H1 (cell line): ENCODE results near the gene NR2F1-AS1. TPM values are rescaled to one million over a fixed set of nuclear protein-coding genes. Genes with fewer than 3 reads are reported as not detected.

Experiments
- CTCF ChIA-PET: fragments of 300-600 bp; sonication (Branson Sonifier 250); formaldehyde crosslinking; loops from one replicate; lab custom pipeline; 2021; ENCODE audit not compliant: partially characterized antibody; lab: Charles Lee
- POLR2A ChIA-PET: fragments of 300-600 bp; sonication (Branson Sonifier 250); formaldehyde crosslinking; loops from one replicate; lab custom pipeline; 2021; ENCODE audit warnings: inconsistent platforms; ENCODE audit not compliant: partially characterized antibody; lab: Charles Lee
- DNase-seq, 2 experiments: peaks; one replicate each; pipeline versions ENCODE4 v3.0.0 to v3.0.0-alpha.2; 2010 to 2022; ENCODE audit warnings: low spot score in 2 of 2, low read depth in 1 of 2, mixed read lengths in 1 of 2
- FAIRE-seq: peaks from 2 replicates; lab custom pipeline; 2011; peaks lifted over from hg19 to GRCh38; lab: Jason Lieb, UNC
- H2AFZ ChIP-seq: 2 replicates; pipeline ENCODE4 v1.8.1; 2012; ENCODE audit warnings: low read length, inconsistent platforms
- H2AK5ac ChIP-seq: 2 replicates; pipeline ENCODE4 v1.6.1; 2013; ENCODE audit warnings: low read depth, low read length
- H2BK120ac ChIP-seq: replicated peaks from 2 replicates; pipeline ENCODE3; 2013; ENCODE audit warnings: low read depth, low read length, inconsistent platforms
- H2BK12ac ChIP-seq: 2 replicates; pipeline ENCODE4 v1.6.1; 2013; ENCODE audit warnings: low read depth, low read length
- H2BK15ac ChIP-seq: 2 replicates; pipeline ENCODE4 v1.6.1; 2013; ENCODE audit warnings: low read length
- H2BK20ac ChIP-seq: 2 replicates; pipeline ENCODE4 v1.6.1; 2013; ENCODE audit warnings: low read length
- H2BK5ac ChIP-seq: 2 replicates; pipeline ENCODE4 v1.6.1; 2013; ENCODE audit warnings: low read depth, low read length
- H3K14ac ChIP-seq: 2 replicates; pipeline ENCODE4 v1.6.1; 2013; ENCODE audit warnings: inconsistent platforms; ENCODE audit not compliant: insufficient read length
- H3K18ac ChIP-seq: 2 replicates; pipeline ENCODE4 v1.6.1; 2013; ENCODE audit warnings: low read length; ENCODE audit errors: extremely low read depth
- H3K23ac ChIP-seq: 2 replicates; pipeline ENCODE4 v1.6.1; 2013; ENCODE audit warnings: inconsistent platforms; ENCODE audit not compliant: insufficient read length
- H3K23me2 ChIP-seq: 2 replicates; pipeline ENCODE4 v1.6.1; 2013; ENCODE audit warnings: low read depth, low read length
- H3K27ac ChIP-seq: 2 replicates; pipeline ENCODE4 v1.6.1; 2011; ENCODE audit warnings: low read depth, low read length, inconsistent platforms
- H3K27me3 ChIP-seq, 4 experiments: replicated peaks in 1 of 4; 1 replicate in 1 of 4; 2 replicates in 3 of 4; pipeline versions ENCODE4 v1.6.1 to v1.8.1; 2011 to 2013; ENCODE audit warnings: low read length in 3 of 4, mild to moderate bottlenecking in 3 of 4, inconsistent platforms in 2 of 4, mixed read lengths in 2 of 4, moderate library complexity in 1 of 4; ENCODE audit not compliant: control insufficient read depth in 3 of 4, insufficient read depth in 3 of 4; ENCODE audit errors: extremely low read depth in 1 of 4
- H3K36me3 ChIP-seq, 4 experiments: 2 replicates each; pipeline versions ENCODE4 v1.6.1 to v1.8.1; 2011 to 2013; ENCODE audit warnings: mild to moderate bottlenecking in 4 of 4, low read length in 3 of 4, moderate library complexity in 2 of 4, control low read depth in 1 of 4, inconsistent platforms in 1 of 4; ENCODE audit not compliant: insufficient read depth in 4 of 4, control insufficient read depth in 2 of 4
- H3K4ac ChIP-seq: replicated peaks from 2 replicates; pipeline ENCODE3; 2013; ENCODE audit warnings: low read length, low read depth, mixed read lengths, inconsistent platforms; ENCODE audit not compliant: insufficient read length
- H3K4me1 ChIP-seq, 4 experiments: replicated peaks in 1 of 4; 1 replicate in 1 of 4; 2 replicates in 3 of 4; pipeline versions ENCODE4 v1.6.1 to v1.8.1; 2011 to 2013; ENCODE audit warnings: low read length in 3 of 4, inconsistent platforms in 2 of 4, mixed read lengths in 1 of 4; ENCODE audit not compliant: insufficient read depth in 4 of 4, control insufficient read depth in 3 of 4
- H3K4me2 ChIP-seq, 2 experiments: 2 replicates each; pipeline versions ENCODE4 v1.6.1 to v1.8.1; 2011 to 2013; ENCODE audit warnings: low read depth in 2 of 2, low read length in 2 of 2, control low read depth in 1 of 2, inconsistent platforms in 1 of 2, mild to moderate bottlenecking in 1 of 2; ENCODE audit not compliant: insufficient read depth in 1 of 2
- H3K4me3 ChIP-seq, 4 experiments: fragments of 200-600, 300-600 bp in 1 of 4; sonication (generic), shearing (Covaris generic), sonication (Bioruptor Twin) in 1 of 4; 2 replicates each; pipeline versions ENCODE4 v1.5.1 to v1.8.1; 2011 to 2016; ENCODE audit warnings: low read length in 4 of 4, low read depth in 3 of 4, control low read depth in 2 of 4, inconsistent platforms in 2 of 4, mild to moderate bottlenecking in 2 of 4, mixed read lengths in 1 of 4, moderate library complexity in 1 of 4; ENCODE audit not compliant: insufficient read depth in 2 of 4; ENCODE audit errors: extremely low read depth in 1 of 4
- H3K56ac ChIP-seq: replicated peaks from 2 replicates; pipeline ENCODE3; 2013; ENCODE audit warnings: low read depth, mild to moderate bottlenecking, mixed read lengths, low read length, inconsistent platforms; ENCODE audit not compliant: insufficient read length
- H3K79me1 ChIP-seq: 2 replicates; pipeline ENCODE4 v1.6.1; 2013; ENCODE audit warnings: low read depth, low read length, control low read depth
- H3K79me2 ChIP-seq, 2 experiments: 2 replicates each; pipeline versions ENCODE4 v1.6.1 to v1.8.1; 2012 to 2013; ENCODE audit warnings: low read length in 2 of 2, mild to moderate bottlenecking in 2 of 2, inconsistent platforms in 1 of 2; ENCODE audit not compliant: insufficient read depth in 2 of 2, control insufficient read depth in 1 of 2
- H3K9ac ChIP-seq, 4 experiments: replicated peaks in 1 of 4; 1 replicate in 1 of 4; 2 replicates in 3 of 4; pipeline versions ENCODE4 v1.6.1 to v1.8.1; 2011 to 2013; ENCODE audit warnings: low read depth in 3 of 4, low read length in 3 of 4, control low read depth in 2 of 4, mild to moderate bottlenecking in 2 of 4, moderate library complexity in 2 of 4, inconsistent platforms in 1 of 4; ENCODE audit errors: extremely low read depth in 1 of 4
- H3K9me3 ChIP-seq, 2 experiments: 2 replicates each; pipeline versions ENCODE4 v1.6.1 to v1.8.1; 2012 to 2013; ENCODE audit warnings: mild to moderate bottlenecking in 2 of 2, moderate library complexity in 2 of 2, control low read depth in 1 of 2, inconsistent platforms in 1 of 2, low read depth in 1 of 2, low read length in 1 of 2, mixed read lengths in 1 of 2; ENCODE audit not compliant: insufficient read depth in 2 of 2
- H4K20me1 ChIP-seq, 2 experiments: replicated peaks in 1 of 2; 2 replicates each; pipeline versions ENCODE3 to v1.8.1; 2011 to 2013; ENCODE audit warnings: inconsistent platforms in 2 of 2, low read length in 2 of 2, mild to moderate bottlenecking in 1 of 2; ENCODE audit not compliant: insufficient read depth in 2 of 2, control insufficient read depth in 1 of 2
- H4K5ac ChIP-seq: 2 replicates; pipeline ENCODE4 v1.6.1; 2013; ENCODE audit warnings: low read length, low read depth, mixed read lengths, inconsistent platforms; ENCODE audit not compliant: insufficient read length
- H4K8ac ChIP-seq: 2 replicates; pipeline ENCODE4 v1.8.0; 2013; ENCODE audit warnings: mild to moderate bottlenecking, moderate library complexity, low read length, inconsistent platforms; ENCODE audit not compliant: insufficient read depth; ENCODE audit errors: extremely low read depth
- H4K91ac ChIP-seq: replicated peaks from 2 replicates; pipeline ENCODE3; 2013; ENCODE audit warnings: low read length, mixed read lengths, inconsistent platforms; ENCODE audit not compliant: insufficient read length
- BRCA1 ChIP-seq: IDR thresholded peaks from 2 replicates; pipeline ENCODE4 v1.6.1; 2012; ENCODE audit warnings: low read depth, low read length, improper control_type of control experiment
- CBX5 ChIP-seq: fragments of 300-800, 300-1000 bp; sonication (generic); IDR thresholded peaks from 2 replicates; pipeline ENCODE4 v1.7.1; 2016; ENCODE audit warnings: antibody characterized with exemption, low read length, low read depth
- HDAC2 ChIP-seq, 2 experiments: fragments of 300-600 bp in 1 of 2; sonication (generic) in 1 of 2; IDR thresholded peaks; 2 replicates each; pipeline ENCODE4 v1.6.1; 2011 to 2012; ENCODE audit warnings: low read depth in 2 of 2, low read length in 2 of 2, mild to moderate bottlenecking in 2 of 2, moderate library complexity in 2 of 2, borderline replicate concordance in 1 of 2, inconsistent platforms in 1 of 2
- MAFK ChIP-seq: IDR thresholded peaks from 2 replicates; pipeline ENCODE4 v1.6.1; 2012; ENCODE audit warnings: low read depth, mild to moderate bottlenecking, improper control_type of control experiment, low read length
- POLR2A ChIP-seq, 2 experiments: IDR thresholded peaks; 1 replicate in 1 of 2; 2 replicates in 1 of 2; pipeline ENCODE4 v1.6.1; 2011; ENCODE audit warnings: low read depth in 2 of 2, low read length in 2 of 2, mild to moderate bottlenecking in 2 of 2; ENCODE audit errors: control extremely low read depth in 1 of 2
- POLR2AphosphoS5 ChIP-seq: IDR thresholded peaks from 2 replicates; pipeline ENCODE4 v1.6.1; 2011; ENCODE audit warnings: low read depth, low read length
- RFX5 ChIP-seq: IDR thresholded peaks from 2 replicates; pipeline ENCODE4 v1.6.1; 2011; ENCODE audit warnings: low read depth, low read length, improper control_type of control experiment, borderline replicate concordance
- SP1 ChIP-seq: IDR thresholded peaks from 2 replicates; pipeline ENCODE4 v1.6.1; 2011; ENCODE audit warnings: low read depth, low read length
- SP2 ChIP-seq: IDR thresholded peaks from 2 replicates; pipeline ENCODE4 v1.6.1; 2012; ENCODE audit warnings: mild to moderate bottlenecking, low read length, inconsistent platforms
- WGBS, 2 experiments: shearing (Covaris generic) in 1 of 2; methylation state at CpG; one replicate each; pipeline versions ENCODE4 v1.1.6 to v1.1.7; 2013 to 2015; ENCODE audit warnings: low lambda C conversion rate in 2 of 2, mixed read lengths in 2 of 2, inconsistent platforms in 1 of 2, low coverage in 1 of 2, missing lambda C conversion rate in 1 of 2; ENCODE audit not compliant: insufficient replicate concordance in 2 of 2, insufficient coverage in 1 of 2, insufficient read length in 1 of 2; ENCODE audit errors: extremely low coverage in 1 of 2, missing lambda C conversion rate in 1 of 2; 5-methylcytosine and 5-hydroxymethylcytosine counted together
- polyA plus RNA-seq, 7 experiments: library from polyadenylated mRNA; depleted of rRNA in 3 of 7; stranded (reverse) in 5 of 7; unstranded in 2 of 7; fragments of >200 nt in 5 of 7; fragments of 200-250 nt in 2 of 7; gene quantifications; 1 replicate in 5 of 7; 2 replicates in 1 of 7; 4 replicates in 1 of 7; pipeline versions ENCODE4 v1.2.1 to v1.2.3, GENCODE V29; 2011 to 2013; ENCODE audit warnings: missing spikeins in 2 of 7, mixed read lengths in 2 of 7
- total RNA-seq: library from RNA; stranded (reverse); fragmentation: NEBNext Ultra II Directional; extraction: Animal tissue kit (Norgen Biotek cat#: 25700); gene quantifications from 2 replicates; pipeline ENCODE4 v1.2.1, GENCODE V29; 2021
- TF ChIP-seq, protein P1 (sequence below): IDR thresholded peaks from 2 replicates; pipeline ENCODE4 v1.6.1; 2012; ENCODE audit warnings: inconsistent platforms
- TF ChIP-seq, protein P2 (sequence below): IDR thresholded peaks from 2 replicates; pipeline ENCODE4 v1.6.1; 2012; ENCODE audit warnings: inconsistent platforms
- TF ChIP-seq, protein P3 (sequence below), 3 experiments: IDR thresholded peaks; 1 replicate in 2 of 3; 2 replicates in 1 of 3; pipeline versions ENCODE4 v1.5.1 to v1.6.1; 2011; ENCODE audit warnings: low read length in 3 of 3, mild to moderate bottlenecking in 3 of 3, inconsistent platforms in 2 of 3, low read depth in 1 of 3, moderate library complexity in 1 of 3; ENCODE audit not compliant: insufficient read depth in 1 of 3; ENCODE audit errors: control extremely low read depth in 1 of 3

Gene NR2F1-AS1
- total and polyA plus RNA-seq, 2 of the 8 experiments (the other 6 are each of a cell fraction or from before 2014, with no cell fraction given) = 1.6 to 5.6 TPM

DNA sequence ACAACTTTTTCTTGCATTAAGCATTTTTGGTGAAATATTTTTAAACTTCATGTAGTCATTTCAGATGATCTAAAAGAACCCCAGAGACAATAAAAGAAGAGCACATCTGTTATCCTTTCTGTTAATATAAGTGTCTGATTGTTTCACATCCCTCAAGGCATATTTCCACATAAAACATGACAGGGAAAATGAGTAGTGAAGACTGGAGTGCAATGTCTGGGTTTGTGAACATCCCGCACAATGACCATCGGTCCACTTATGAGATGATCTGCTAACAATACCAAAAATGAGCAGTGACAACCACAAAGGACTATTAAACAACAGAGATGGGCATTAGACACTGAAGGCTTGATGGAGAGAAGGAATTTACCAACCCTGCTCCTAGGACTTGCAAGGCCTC lies 209.1 kb downstream of the NR2F1-AS1 start:
- Histone ChIP-seq H3K23ac (no peak overlapping the region), H3K4ac (no peak overlapping the region), H3K23me2 (no peaks in the 10 kb centered on the region; the same call in 1 of the 2 replicates), H2BK120ac (no peak overlapping the region), H3K4me3 (no peak overlapping the region), H3K27ac (no peak overlapping the region), H2BK5ac (no peak overlapping the region), H2AK5ac (no peak overlapping the region), H3K14ac (no peak overlapping the region), H3K4me1 (no peaks in the 10 kb centered on the region), H3K9me3 (no peaks in the 10 kb centered on the region), H3K79me1 (no peaks in the 10 kb centered on the region), H2BK12ac (no peak overlapping the region), H4K91ac (no peak overlapping the region), H3K9ac (no peak overlapping the region), H2BK15ac (no peak overlapping the region), H3K56ac (no peak overlapping the region), H2AFZ (no peak overlapping the region), H3K27me3 (no peaks in the 10 kb centered on the region), H2BK20ac (no peak overlapping the region), H3K79me2 (no peaks in the 10 kb centered on the region), H4K20me1 (no peaks in the 10 kb centered on the region), H3K4me2 (no peak overlapping the region), H4K5ac (no peak overlapping the region), H4K8ac (no peak overlapping the region), H3K36me3 (no peaks in the 10 kb centered on the region), H3K18ac (no peak overlapping the region)
- FAIRE-seq (no peak), DNase-seq (no peak)
- CTCF ChIA-PET = no interaction called here
- 91% methylated on average over 2 of the region's 2 CpGs; no CpG with 5 or more reads in 1 of the 2 experiments for WGBS, 2 experiments
- POLR2A ChIA-PET = no interaction called here
- TF ChIP-seq POLR2AphosphoS5 = no peak
- TF ChIP-seq HDAC2 (IDR thresholded peaks at IDR 0.05; ENCODE audit: borderline replicate concordance in 1 of 2, low read depth in 2 of 2, low read length in 2 of 2) = no peak
- TF ChIP-seq SP2 = no peak
- TF ChIP-seq SP1 = no peak
- no peak for TF ChIP-seq BRCA1
- TF ChIP-seq, protein P1, sequence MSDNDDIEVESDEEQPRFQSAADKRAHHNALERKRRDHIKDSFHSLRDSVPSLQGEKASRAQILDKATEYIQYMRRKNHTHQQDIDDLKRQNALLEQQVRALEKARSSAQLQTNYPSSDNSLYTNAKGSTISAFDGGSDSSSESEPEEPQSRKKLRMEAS = no peak
- TF ChIP-seq, protein P2, sequence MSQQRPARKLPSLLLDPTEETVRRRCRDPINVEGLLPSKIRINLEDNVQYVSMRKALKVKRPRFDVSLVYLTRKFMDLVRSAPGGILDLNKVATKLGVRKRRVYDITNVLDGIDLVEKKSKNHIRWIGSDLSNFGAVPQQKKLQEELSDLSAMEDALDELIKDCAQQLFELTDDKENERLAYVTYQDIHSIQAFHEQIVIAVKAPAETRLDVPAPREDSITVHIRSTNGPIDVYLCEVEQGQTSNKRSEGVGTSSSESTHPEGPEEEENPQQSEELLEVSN = no peak
- TF ChIP-seq RFX5 = no peak
- TF ChIP-seq CBX5 = no peak
- TF ChIP-seq POLR2A (IDR thresholded peaks at IDR 0.05; ENCODE audit: control extremely low read depth in 1 of 2, low read depth in 2 of 2, low read length in 2 of 2) = no peak
- no peak for TF ChIP-seq MAFK
- TF ChIP-seq, protein P3, sequence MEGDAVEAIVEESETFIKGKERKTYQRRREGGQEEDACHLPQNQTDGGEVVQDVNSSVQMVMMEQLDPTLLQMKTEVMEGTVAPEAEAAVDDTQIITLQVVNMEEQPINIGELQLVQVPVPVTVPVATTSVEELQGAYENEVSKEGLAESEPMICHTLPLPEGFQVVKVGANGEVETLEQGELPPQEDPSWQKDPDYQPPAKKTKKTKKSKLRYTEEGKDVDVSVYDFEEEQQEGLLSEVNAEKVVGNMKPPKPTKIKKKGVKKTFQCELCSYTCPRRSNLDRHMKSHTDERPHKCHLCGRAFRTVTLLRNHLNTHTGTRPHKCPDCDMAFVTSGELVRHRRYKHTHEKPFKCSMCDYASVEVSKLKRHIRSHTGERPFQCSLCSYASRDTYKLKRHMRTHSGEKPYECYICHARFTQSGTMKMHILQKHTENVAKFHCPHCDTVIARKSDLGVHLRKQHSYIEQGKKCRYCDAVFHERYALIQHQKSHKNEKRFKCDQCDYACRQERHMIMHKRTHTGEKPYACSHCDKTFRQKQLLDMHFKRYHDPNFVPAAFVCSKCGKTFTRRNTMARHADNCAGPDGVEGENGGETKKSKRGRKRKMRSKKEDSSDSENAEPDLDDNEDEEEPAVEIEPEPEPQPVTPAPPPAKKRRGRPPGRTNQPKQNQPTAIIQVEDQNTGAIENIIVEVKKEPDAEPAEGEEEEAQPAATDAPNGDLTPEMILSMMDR (IDR thresholded peaks at IDR 0.05; ENCODE audit: control extremely low read depth in 1 of 3, insufficient read depth in 1 of 3, low read depth in 1 of 3, low read length in 3 of 3) = no peak
